HG03571 (cell line): ENCODE data around the gene ORAI3.
A peak's percentile ranks its signal among the peaks of the same experiment; 100 is the strongest.

Source experiments
- ATAC-seq: cut with Tn5 transposase; IDR thresholded peaks from one replicate; pipeline ENCODE4 v1.9.1; 2021; ENCODE audit not compliant: unreplicated experiment

Gene ORAI3

DNA sequence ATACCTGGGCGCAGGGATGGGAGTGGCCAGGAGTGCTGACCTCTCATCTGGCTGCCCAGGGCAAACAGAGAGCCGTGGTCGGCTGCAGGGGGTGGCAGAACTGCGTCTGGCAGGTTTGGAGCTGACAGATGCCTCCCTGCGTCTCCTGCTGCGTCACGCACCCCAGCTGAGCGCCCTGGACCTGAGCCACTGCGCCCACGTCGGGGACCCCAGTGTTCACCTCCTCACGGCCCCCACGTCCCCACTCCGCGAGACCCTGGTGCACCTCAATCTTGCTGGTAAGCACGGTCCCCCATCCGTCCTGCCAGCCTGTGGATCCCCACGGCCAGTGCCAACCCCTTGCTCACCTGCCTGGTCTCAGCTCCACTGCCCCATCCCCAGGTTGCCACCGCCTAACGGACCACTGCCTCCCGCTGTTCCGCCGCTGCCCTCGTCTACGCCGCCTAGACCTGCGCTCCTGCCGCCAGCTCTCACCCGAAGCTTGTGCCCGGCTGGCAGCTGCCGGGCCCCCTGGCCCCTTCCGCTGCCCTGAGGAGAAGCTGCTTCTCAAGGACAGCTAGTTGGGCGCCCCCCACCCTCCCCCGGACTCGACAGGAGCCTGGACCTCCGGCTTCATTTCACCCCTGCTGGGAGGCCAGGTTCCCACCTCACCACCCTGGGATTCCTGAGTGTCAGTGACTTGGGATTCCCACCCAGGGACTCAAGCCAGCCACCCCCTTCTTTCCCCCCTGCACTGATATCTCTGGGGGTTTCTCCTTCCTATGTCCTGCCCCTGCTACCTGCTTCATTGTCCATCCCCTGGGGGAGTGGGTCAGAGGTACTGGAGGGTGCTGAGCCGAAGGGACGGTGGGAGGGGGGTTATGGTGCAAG is 2.0 kb upstream of the ORAI3 start:
- no peak for ATAC-seq

GRCh38 chr16:30947541-30947858 is 1.4 kb upstream of the ORAI3 start:
- no peak for ATAC-seq

DNA sequence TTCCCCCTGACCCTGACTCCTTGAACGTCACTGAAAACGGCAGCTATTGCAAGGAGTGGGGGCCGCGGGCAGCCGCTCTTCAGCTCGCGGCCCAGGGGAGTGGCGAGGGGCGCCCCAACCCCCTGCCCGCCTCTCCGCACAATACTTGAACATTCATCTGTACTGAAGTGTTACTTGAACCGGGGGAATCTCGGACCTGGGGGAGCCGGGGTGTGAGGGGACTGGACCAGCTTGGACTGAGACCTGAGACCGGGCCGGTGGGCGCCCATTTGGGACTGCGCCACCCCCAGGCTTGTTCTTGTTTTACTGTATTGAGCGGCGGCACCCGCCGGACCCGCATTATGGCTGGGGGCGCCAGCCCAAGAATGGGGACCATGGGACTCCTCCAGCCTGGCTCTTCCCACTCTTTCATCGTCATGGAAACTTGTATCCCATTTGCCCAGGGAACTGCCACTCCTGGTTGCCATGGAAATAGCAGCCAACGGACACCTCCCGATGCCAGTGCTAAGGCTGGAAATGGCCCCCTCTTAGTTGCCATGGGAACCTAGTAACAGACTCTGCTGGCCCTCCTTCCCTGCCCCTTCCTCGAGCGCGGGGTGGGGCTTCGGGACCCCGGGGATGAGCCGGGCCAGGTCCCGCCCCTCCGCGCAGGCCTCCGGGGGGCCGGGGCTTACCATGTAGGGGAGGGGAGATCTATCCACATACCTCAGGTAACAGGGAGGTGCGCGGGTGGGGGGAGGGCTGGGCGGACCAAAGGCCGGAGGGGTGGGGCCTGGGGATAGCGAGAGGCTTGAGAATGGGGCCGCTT is 805 bp upstream of the ORAI3 start:
- peak; percentile 9 for ATAC-seq

- ATAC-seq, result peak; percentile 34
Measured at GRCh38 chr16:30949650-30950515, 1.0 kb downstream of the ORAI3 start.

- no peak for ATAC-seq
Measured at GRCh38 chr16:30950516-30951065, 1.7 kb downstream of the ORAI3 start.

GRCh38 chr16:30951193-30951592 is 2.3 kb downstream of the ORAI3 start:
- ATAC-seq, result no peak

GRCh38 chr16:30951750-30952149 is 2.9 kb downstream of the ORAI3 start:
- no peak for ATAC-seq

DNA sequence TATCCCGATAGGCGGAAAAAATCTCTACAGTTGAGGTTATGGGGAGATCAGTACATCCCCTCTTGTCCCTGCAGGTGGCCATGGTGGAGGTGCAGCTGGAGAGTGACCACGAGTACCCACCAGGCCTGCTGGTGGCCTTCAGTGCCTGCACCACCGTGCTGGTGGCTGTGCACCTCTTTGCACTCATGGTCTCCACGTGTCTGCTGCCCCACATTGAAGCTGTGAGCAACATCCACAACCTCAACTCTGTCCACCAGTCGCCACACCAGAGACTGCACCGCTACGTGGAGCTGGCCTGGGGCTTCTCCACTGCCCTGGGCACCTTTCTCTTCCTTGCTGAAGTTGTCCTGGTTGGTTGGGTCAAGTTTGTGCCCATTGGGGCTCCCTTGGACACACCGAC is 4.2 kb downstream of the ORAI3 start:
- ATAC-seq, result no peak

- no peak for ATAC-seq
Measured at GRCh38 chr16:30953511-30954124, 4.8 kb downstream of the ORAI3 start.

- no peak for ATAC-seq
Measured at GRCh38 chr16:30954993-30955392, 6.1 kb downstream of the ORAI3 start.

DNA sequence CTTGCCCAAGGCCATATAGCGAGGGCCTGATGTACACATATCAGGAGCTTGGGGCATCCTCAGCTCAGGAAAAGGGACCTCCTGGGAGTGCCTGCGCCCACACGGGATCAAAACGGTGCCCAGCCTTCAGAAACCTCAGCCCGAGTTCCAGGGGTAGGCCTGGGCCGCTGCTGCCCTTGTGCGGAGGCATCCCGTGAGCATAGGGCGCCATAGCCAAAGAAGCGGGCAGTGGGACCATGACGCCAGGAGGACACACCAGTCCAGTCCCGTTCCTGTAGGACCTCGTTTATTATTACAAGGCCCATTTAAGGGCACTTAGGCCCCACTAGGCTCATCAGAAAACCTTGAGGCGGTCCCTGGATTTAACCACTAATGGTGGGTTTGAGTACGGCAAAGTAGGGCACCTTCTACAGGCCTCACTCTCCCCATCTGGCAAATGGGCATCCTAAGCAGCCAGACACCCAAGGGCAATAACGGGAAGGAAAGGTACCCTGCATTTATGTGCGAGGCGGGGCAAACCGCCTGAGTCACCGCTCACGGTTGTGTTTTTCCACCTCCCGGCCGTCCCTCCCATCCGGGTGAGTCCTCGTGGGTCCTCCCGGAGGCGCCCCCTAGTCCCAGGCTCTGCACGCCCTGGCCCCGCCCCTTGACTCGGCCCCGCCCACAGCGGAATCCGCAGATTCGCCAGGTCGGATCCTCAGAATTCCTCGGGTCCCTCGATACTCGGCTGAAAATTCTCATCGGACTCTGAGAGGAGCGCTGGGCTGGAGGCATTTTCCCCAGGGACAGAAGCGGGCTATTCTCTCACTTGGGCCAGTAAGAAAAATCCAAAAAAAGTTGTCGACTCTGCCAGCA is 8.0 kb downstream of the ORAI3 start:
- ATAC-seq, result no peak

GRCh38 chr16:30957456-30958174 is 8.7 kb downstream of the ORAI3 start, which contains the start of gene SETD1A:
Gene SETD1A, plus strand, starts transcription at chr16:30957754. Its CDS starts 978 bp downstream, at chr16:30958732.
- peak; percentile 71 for ATAC-seq

DNA sequence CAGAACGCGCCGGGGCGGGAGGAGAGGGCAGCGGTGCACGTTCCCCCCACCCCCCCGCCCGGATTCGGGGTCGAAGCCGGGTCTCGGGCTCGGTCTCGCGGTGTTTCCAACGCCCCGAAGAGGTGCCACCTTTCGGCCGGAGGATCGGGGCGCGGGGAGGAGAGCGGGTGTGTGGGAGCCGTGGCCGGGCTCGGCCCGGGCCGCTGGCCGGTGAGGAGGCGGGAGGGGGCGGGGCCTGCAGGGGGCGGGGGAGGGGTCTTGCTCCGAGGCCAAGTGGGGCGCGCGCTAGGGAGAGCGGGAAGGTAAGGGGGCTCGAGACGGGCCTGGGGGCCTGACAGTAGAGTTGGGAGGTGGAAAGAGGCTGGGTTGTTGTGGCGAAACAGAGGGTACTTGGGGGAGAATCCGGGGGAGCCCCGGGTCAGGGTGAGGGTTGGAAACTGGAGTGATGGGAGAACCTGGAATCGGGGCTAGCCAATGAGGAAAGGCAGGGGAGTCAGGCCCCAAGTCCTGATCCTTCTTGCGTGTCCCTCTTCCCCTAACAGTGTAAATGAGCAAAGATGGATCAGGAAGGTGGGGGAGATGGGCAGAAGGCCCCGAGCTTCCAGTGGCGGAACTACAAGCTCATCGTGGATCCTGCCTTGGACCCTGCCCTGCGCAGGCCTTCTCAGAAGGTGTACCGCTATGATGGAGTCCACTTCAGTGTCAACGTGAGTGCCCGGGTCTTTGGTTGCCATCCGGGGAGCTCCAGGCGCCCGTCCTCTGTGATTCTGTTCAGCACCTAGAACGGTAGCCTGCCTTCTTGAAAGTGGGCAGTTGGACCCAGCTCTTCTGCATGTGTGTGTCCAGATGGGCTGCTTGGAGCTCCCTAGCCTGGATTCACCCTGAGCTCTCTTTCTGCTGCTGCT is 9.6 kb downstream of the ORAI3 start:
- peak; percentile 21 for ATAC-seq

- ATAC-seq, result no peak
Measured at GRCh38 chr16:30961384-30961783, 12.5 kb downstream of the ORAI3 start.

- no peak for ATAC-seq
Measured at GRCh38 chr16:30963925-30964511, 15.2 kb downstream of the ORAI3 start.

GRCh38 chr16:30964574-30965226 is 15.8 kb downstream of the ORAI3 start:
- no peak for ATAC-seq

- ATAC-seq, result no peak
Measured at GRCh38 chr16:30965436-30965835, 16.6 kb downstream of the ORAI3 start.
